Stomach smooth muscle (tissue), 2 donors: Measurements from ENCODE around the gene MACF1.
"Not testable (repeated sequence)": the region's sequence is repeated elsewhere in the genome, so short reads cannot be mapped to it uniquely, and the experiment has no call there.

ENCODE experiments used
- H3K27ac ChIP-seq: one replicate; pipeline ENCODE4 v1.7.0; 2013; ENCODE audit warnings: mild to moderate bottlenecking, low read length, inconsistent platforms
- H3K27me3 ChIP-seq, 2 donors: one replicate each; pipeline ENCODE4 v1.7.0; 2013; ENCODE audit warnings: low read length in 2 of 2; ENCODE audit not compliant: insufficient read depth in 2 of 2, control insufficient read depth in 1 of 2
- H3K36me3 ChIP-seq, 2 donors: one replicate each; pipeline ENCODE4 v1.7.0; 2013; ENCODE audit warnings: low read length in 2 of 2; ENCODE audit not compliant: control insufficient read depth in 2 of 2, insufficient read depth in 2 of 2
- H3K4me1 ChIP-seq: one replicate; pipeline ENCODE4 v1.7.0; 2013; ENCODE audit warnings: low read length; ENCODE audit not compliant: control insufficient read depth, insufficient read depth
- H3K4me3 ChIP-seq, 2 donors: one replicate each; pipeline ENCODE4 v1.7.0; 2013; ENCODE audit warnings: low read length in 2 of 2
- H3K9ac ChIP-seq, 2 donors: one replicate each; pipeline ENCODE4 v1.7.0; 2013; ENCODE audit warnings: low read length in 2 of 2, mild to moderate bottlenecking in 1 of 2
- H3K9me3 ChIP-seq, 2 donors: one replicate each; pipeline ENCODE4 v1.7.0; 2013; ENCODE audit warnings: low read length in 2 of 2; ENCODE audit not compliant: control insufficient read depth in 2 of 2
- donor health status: healthy.
- donor health status: Pancreatic carcinoma.

MACF1 gene

DNA sequence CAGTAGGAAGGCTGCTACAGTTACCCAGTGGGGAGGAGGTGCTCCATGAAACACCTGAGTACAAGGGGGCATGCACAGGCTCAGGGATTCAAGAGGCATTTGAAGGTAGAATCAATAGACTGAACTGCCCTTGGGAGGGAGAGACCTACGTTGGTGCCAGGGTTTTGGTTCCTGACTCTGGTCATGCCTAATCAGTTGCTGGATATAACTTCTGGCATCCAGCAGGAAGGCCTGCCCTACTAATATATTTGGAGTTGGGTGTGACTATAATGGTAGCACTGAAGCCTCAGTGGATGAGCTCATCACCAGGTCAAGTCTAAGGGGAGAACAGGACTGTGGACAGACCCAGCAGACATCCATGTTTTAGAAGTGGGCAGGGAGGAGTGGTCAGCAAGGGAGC, 271.1 kb downstream of the MACF1 start:
- H3K9me3 ChIP-seq, H3K4me3 ChIP-seq, H3K9ac ChIP-seq, H3K27ac ChIP-seq, H3K27me3 ChIP-seq: not testable (repeated sequence)
- Histone ChIP-seq H3K4me1 (peaks cover 14% of the 10 kb centered on the region), H3K36me3 (peaks cover 27 to 46% of the 10 kb centered on the region in 2 donors)

DNA sequence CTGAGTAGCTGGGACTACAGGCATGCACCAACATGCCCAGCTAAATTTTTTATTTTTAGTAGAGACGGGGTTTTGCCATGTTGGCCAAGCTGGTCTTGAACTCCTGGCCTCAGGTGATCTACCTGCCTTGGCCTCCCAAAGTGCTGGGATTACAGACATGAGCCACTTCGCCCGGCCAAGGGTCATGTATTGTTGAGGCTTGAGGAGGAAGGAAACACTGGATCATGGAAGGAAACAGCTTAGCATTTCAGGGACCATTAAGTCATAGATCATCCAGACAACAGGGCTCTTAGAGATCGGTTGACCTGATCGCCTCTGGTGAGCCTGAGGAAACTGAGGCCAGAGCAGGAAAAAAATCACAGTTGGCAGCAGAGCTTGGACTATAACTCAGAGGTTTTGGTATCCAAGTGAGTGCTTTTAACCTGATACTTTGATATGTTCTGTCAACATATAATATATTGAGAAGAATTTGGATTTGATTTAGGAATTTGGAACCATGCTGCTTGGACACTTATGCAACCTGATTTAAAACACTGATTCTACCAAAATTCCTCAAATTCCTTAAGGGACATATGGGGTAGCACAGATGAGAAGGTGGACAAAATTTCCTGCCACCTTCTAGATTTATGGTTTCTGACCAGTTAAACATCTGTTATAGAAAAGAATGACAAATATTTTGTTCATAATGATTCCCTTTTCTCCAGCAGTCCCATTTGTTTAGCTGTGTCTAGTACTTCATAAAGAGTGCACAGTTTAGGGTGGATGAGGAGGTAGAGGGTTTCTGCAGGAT, 273.8 kb downstream of the MACF1 start:
- H3K9ac ChIP-seq, result no peak overlapping the region
- H3K27me3 ChIP-seq, result no peaks in the 10 kb centered on the region
- peaks cover 14% of the 10 kb centered on the region for H3K4me1 ChIP-seq
- peaks cover 26 to 48% of the 10 kb centered on the region in 2 donors for H3K36me3 ChIP-seq
- H3K27ac ChIP-seq, result peak overlapping the region; percentile 13
- H3K4me3 ChIP-seq, result no peak overlapping the region
- no peaks in the 10 kb centered on the region for H3K9me3 ChIP-seq

DNA sequence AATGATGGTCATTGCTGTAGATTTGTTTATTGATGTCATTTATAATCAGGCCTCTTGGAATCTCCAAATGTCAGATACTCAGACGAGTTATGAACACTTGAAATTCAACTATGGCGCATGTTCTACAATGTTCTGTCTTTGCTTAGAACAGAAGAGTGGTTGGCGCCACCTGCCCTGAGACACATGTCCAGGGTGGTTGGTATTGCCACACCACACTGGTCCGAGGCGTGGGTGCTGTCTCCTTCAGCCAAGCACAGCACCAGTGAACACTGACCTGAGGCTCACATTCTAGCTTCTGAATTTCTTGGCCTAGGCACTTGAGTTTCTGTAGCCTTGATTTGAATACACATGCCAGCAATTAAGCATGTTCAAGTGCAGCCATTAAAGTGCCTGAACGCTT, 276.8 kb downstream of the MACF1 start:
- H3K9me3 ChIP-seq, result no peaks in the 10 kb centered on the region
- H3K4me1 ChIP-seq, result peaks cover 23% of the 10 kb centered on the region
- peaks cover 45 to 50% of the 10 kb centered on the region in 2 donors for H3K36me3 ChIP-seq
- H3K27ac ChIP-seq, result no peak overlapping the region
- H3K27me3 ChIP-seq, result no peaks in the 10 kb centered on the region
- no peak overlapping the region for H3K4me3 ChIP-seq
- no peak overlapping the region for H3K9ac ChIP-seq

DNA sequence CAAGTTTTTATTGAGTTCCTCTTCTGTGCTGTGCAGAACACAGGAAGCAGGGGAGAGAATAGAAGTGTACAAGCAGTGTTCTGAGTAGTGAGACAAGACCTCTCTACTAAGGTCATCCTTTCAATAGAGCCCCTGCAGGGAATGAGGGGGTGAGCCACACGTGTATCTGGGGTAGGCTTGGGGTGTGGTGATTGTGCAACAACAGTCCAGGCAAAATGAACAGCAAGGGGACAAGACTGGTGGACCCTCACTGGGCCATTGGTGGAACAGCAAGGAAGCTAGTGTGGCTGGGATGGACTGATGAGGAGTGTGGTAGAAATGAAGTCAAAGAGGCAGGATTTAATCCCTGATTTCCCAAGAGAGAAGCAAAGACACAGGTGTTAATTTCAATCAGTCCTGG, 278.8 kb downstream of the MACF1 start:
- Histone ChIP-seq H3K4me3 (no peak overlapping the region), H3K27me3 (no peaks in the 10 kb centered on the region), H3K36me3 (peaks cover 54 to 56% of the 10 kb centered on the region in 2 donors), H3K4me1 (peaks cover 23% of the 10 kb centered on the region), H3K9ac (no peak overlapping the region), H3K9me3 (no peaks in the 10 kb centered on the region), H3K27ac (no peak overlapping the region)

DNA sequence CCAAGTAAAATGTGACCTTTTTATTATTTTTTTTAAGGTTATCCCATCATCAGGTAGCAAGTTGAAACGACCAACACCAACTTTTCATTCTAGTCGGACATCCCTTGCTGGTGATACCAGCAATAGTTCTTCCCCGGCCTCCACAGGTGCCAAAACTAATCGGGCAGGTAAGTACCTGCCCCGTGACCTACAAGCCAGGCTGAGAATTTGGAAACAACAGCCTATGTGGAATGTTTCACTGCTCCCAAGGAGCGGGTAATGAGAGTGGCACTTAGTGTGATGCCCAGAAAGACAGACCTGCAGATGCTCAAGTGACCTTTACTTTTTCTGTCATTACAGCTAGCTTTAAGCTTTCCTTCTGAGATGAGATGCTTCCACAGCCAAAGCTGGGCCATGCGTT, 280.1 kb downstream of the MACF1 start:
- Histone ChIP-seq H3K36me3 (peaks cover 54% of the 10 kb centered on the region in 2 donors), H3K4me3 (no peak overlapping the region), H3K9ac (no peak overlapping the region), H3K27me3 (no peaks in the 10 kb centered on the region), H3K9me3 (no peaks in the 10 kb centered on the region), H3K4me1 (peaks cover 16% of the 10 kb centered on the region), H3K27ac (peak overlapping the region; percentile 69)

DNA sequence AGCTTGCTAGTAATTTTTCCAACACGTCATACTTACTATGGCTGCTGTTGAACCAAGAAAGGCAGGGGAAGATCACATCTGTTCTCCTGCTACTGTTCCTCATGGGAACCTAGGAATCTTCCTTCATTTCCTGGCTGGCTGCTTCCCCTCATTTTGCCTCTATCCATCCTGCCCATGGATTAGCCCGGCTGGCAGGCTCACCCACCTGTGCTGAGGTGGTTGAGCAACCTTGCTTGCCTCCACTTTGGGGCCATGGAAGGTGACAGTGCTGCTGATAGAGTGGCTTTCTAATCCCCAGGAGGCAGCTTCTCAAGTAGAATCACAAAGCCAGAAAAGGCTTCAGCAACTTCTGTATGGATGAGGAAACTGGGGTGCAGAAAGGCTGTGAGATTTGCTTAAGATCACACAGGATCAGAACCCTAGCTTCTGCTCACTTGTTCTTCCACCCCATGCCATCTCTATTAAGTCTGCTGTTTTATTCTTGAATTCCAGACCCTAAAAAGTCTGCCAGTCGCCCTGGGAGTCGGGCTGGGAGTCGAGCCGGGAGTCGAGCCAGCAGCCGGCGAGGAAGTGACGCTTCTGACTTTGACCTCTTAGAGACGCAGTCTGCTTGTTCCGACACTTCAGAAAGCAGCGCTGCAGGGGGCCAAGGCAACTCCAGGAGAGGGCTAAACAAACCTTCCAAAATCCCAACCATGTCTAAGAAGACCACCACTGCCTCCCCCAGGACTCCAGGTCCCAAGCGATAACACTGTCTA, 280.7 kb downstream of the MACF1 start:
- peaks cover 47 to 48% of the 10 kb centered on the region in 2 donors for H3K36me3 ChIP-seq
- no peaks in the 10 kb centered on the region for H3K27me3 ChIP-seq
- peak overlapping the region in 1 of 2 donors; percentile 35 for H3K9ac ChIP-seq
- no peak overlapping the region for H3K4me3 ChIP-seq
- H3K9me3 ChIP-seq, result no peaks in the 10 kb centered on the region
- peaks cover 12% of the 10 kb centered on the region for H3K4me1 ChIP-seq
- H3K27ac ChIP-seq, result peak overlapping the region; percentile 69

DNA sequence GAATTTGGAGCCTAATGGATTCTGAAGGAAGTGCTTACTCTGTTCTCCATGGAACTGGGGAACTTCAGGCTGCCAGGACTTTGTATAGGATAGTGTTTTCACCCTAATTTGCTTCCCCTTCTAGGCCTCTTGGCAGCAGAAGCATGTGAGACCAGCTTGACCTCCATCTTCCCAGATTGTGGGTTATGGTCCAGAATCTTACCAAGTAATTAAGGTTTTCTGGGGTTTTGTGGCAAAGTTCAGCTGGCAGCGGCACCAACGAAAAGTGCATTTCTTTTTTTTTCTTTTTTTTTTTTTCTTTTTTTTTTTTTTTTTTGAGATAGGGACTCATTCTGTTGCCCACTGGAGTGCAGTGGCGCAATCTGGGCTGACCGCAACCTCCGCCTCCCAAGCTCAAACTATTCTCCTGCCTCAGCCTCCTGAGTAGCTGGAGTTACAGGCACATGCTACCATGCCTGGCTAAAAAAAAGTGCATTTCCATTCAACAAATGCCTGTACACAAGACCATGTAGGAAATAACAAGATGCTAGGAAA, 283.6 kb downstream of the MACF1 start:
- peaks cover 29 to 34% of the 10 kb centered on the region in 2 donors for H3K36me3 ChIP-seq
- H3K4me1 ChIP-seq, result peaks cover 23% of the 10 kb centered on the region
- H3K27ac ChIP-seq, result no peak overlapping the region

DNA sequence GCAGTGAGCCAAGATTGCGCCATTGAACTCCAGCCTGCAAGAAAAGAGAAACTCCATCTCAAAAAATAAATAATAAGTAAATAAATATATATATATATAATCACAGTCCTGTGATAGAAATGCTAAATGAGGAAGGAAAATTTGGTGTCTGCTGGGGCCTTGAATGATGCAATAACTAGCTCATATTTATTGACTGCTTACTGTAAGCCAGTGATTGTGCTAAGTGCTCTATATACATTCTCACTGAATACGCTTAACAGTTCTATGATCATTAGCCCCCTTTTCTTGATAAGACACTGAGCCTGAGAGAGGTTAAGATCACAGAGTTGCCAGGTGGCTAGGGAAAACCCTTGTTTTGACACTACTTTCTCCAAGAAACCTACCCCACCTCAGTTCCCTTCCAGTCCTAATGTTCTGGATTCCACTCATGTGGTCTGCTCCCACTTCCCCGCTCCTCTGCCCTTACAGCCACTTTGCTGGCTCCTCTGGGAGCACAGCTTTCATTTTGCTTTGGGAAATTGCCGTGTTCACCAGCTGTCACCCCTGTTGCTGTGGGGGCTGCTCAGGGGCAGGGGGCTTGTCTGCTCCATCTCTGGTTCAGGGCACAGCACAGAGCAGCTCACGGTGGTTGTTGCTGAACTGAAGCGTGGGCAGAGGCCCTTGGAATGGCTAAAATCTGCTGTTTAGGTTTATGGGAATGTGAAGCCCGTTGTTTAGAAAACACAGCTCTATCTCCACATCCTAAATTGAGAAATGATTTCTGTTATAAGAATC, 284.5 kb downstream of the MACF1 start:
- Histone ChIP-seq H3K36me3 (peaks cover 23 to 30% of the 10 kb centered on the region in 2 donors), H3K9ac (no peak overlapping the region), H3K9me3 (no peaks in the 10 kb centered on the region), H3K27me3 (peaks cover 7 to 12% of the 10 kb centered on the region in 2 donors), H3K4me1 (peaks cover 23% of the 10 kb centered on the region), H3K4me3 (no peak overlapping the region), H3K27ac (no peak overlapping the region)

More for the DNA sequence above, 283.6 kb downstream of the MACF1 start:
- H3K9ac ChIP-seq, result no peak overlapping the region
- H3K27me3 ChIP-seq, result peaks cover 4 to 8% of the 10 kb centered on the region in 2 donors
- H3K9me3 ChIP-seq, result no peaks in the 10 kb centered on the region
- H3K4me3 ChIP-seq, result no peak overlapping the region

DNA sequence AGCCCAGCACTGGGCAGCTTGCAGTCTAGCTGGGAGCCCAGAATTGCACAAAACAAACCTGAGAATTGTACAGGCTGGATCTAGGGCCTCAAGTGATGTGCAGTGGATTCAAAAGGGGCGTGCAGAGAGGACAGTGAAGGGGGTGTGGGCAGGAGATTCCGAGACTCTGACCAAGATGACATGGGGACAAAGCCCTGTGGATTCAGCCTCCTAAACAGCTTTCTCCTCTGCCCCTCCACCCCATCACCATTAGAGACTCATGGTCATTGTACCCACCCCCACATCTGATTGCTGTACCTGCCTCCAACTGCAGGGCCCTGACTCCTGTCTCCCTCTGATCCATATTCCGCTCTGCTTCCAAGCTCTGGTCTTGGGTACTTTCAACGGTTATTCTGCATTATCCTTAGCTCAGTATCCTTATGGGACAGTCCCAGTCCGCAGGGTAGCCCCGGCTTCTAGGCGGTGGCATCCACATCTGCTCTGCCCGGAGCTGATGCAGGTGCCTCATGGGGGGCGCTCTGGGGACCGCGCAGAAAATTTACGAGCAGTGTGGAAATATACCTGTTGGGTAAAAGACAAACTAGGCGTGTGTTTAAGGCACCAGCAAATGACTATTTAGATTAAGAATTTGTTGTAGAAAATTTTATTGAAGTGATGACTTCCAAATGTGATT, 285.2 kb downstream of the MACF1 start:
- no peak overlapping the region for H3K9ac ChIP-seq
- H3K9me3 ChIP-seq, result no peaks in the 10 kb centered on the region
- no peak overlapping the region for H3K27ac ChIP-seq
- no peak overlapping the region for H3K4me3 ChIP-seq
- peaks cover 20% of the 10 kb centered on the region for H3K4me1 ChIP-seq
- peaks cover 9 to 12% of the 10 kb centered on the region in 2 donors for H3K27me3 ChIP-seq
- H3K36me3 ChIP-seq, result peaks cover 21 to 27% of the 10 kb centered on the region in 2 donors
